ENCODE measurements around the gene CTSZ. TPM values are rescaled to one million over a fixed set of nuclear protein-coding genes. Genes with fewer than 3 reads are reported as not detected.

CTSZ gene
- 100 to 1,000 TPM in 2 of 4 donors, 10 to 100 TPM in 2; 68.7 to 160 (median 109) TPM for total RNA-seq

- H3K4me1 ChIP-seq, result peaks cover 0 to 4% of the 10 kb centered on the region in 2 donors
- intact Hi-C loops (cut with DNase I; ENCODE audit: low total_unique reads), result no loop called here
These were observed at the start of gene CTSZ for GRCh38 chr20:59006864-59007664. Gene CTSZ, minus strand, starts transcription at chr20:59007254. Its CDS starts 126 bp downstream, at chr20:59007128.

DNA sequence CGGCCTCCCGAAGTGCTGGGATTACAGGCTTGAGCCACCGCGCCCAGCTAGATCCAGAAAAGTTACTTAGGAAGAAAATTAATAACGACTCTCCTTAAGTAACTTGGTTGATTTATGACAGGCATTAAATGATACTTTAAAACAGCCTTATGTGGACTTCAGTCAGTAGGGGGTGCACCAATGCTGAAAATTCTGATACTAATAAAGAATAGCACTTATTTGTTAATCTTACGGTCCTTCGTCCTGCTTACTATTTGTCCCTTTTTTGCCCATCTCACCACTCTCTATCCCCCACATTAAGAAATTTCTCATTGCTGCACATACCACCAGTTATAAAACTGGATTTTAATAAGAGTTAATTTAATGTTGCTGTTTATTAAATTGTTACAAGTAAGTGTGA is 48.2 kb upstream of the CTSZ start:
- Histone ChIP-seq H3K4me1 (no peaks in the 10 kb centered on the region), H3K27me3 (no peaks in the 10 kb centered on the region), H3K27ac (no peak overlapping the region), H3K4me3 (no peak overlapping the region), H3K36me3 (no peaks in the 10 kb centered on the region), H3K9me3 (no peaks in the 10 kb centered on the region)
- intact Hi-C loops (cut with DNase I; ENCODE audit: low total_unique reads), result no loop called here
- DNase-seq, result no peak
- no peak for TF ChIP-seq POLR2A (IDR thresholded peaks at IDR 0.05)
- TF ChIP-seq, protein P1, sequence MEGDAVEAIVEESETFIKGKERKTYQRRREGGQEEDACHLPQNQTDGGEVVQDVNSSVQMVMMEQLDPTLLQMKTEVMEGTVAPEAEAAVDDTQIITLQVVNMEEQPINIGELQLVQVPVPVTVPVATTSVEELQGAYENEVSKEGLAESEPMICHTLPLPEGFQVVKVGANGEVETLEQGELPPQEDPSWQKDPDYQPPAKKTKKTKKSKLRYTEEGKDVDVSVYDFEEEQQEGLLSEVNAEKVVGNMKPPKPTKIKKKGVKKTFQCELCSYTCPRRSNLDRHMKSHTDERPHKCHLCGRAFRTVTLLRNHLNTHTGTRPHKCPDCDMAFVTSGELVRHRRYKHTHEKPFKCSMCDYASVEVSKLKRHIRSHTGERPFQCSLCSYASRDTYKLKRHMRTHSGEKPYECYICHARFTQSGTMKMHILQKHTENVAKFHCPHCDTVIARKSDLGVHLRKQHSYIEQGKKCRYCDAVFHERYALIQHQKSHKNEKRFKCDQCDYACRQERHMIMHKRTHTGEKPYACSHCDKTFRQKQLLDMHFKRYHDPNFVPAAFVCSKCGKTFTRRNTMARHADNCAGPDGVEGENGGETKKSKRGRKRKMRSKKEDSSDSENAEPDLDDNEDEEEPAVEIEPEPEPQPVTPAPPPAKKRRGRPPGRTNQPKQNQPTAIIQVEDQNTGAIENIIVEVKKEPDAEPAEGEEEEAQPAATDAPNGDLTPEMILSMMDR (IDR thresholded peaks at IDR 0.05), result peak in 3 of 4 experiments; percentile 16 to 37 (median 16)

More at GRCh38 chr20:59006864-59007664, at the start of gene CTSZ:
- TF ChIP-seq, protein P1 (IDR thresholded peaks at IDR 0.05), result no peak
- peak in 1 of 2 donors; percentile 39 for TF ChIP-seq POLR2A (IDR thresholded peaks at IDR 0.05)
- H3K36me3 ChIP-seq, result no peaks in the 10 kb centered on the region
- no peaks in the 10 kb centered on the region for H3K27me3 ChIP-seq
- no peaks in the 10 kb centered on the region for H3K9me3 ChIP-seq
- peak within 1 kb of the TSS; percentile 54 to 58 for H3K4me3 ChIP-seq
- DNase-seq, result peak; percentile 41 to 54
- peak within 1 kb of the TSS; percentile 80 for H3K27ac ChIP-seq

DNA sequence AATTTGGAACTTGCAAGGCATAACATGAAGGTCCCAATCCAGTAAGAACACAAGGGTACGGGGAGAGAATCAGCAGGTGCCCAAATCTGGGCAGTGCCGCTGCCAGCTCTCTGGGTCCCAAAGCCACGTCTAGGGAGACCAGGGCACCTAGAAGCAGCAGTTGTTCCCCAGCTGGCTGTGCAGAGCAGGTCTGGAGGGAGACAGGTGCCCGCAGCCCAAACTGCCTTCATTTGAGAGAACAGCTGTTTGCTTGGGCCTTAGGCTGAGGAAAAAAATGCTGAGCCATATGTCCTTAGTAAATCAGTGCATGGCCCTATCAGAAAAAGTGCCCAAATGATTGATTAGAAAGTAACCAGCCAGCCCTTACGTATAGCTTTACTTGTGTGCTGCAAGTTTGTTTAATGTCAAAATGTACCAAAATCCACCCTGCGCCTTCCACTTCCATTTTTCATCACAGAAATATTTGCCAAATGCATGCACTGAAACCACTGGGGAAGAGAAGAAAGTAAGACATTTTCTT is 44.7 kb upstream of the CTSZ start:
- no peak for DNase-seq
- Histone ChIP-seq H3K36me3 (no peaks in the 10 kb centered on the region), H3K4me1 (no peaks in the 10 kb centered on the region), H3K27me3 (no peaks in the 10 kb centered on the region), H3K4me3 (no peak overlapping the region), H3K9me3 (no peaks in the 10 kb centered on the region), H3K27ac (no peak overlapping the region)
- no peak for TF ChIP-seq POLR2A (IDR thresholded peaks at IDR 0.05)
- TF ChIP-seq, protein P1 (IDR thresholded peaks at IDR 0.05), result no peak
- intact Hi-C loops (cut with DNase I; ENCODE audit: low total_unique reads), result no loop called here

- no peak overlapping the region for H3K4me3 ChIP-seq
- TF ChIP-seq, protein P1 (IDR thresholded peaks at IDR 0.05), result no peak
- TF ChIP-seq POLR2A (IDR thresholded peaks at IDR 0.05), result no peak
- intact Hi-C loops (cut with DNase I; ENCODE audit: low total_unique reads), result no loop called here
These were observed 43.4 kb upstream of the CTSZ start for GRCh38 chr20:59050437-59050836.

GRCh38 chr20:59048681-59049030 is 41.6 kb upstream of the CTSZ start:
- Histone ChIP-seq H3K27ac (no peak overlapping the region), H3K4me1 (no peaks in the 10 kb centered on the region), H3K9me3 (no peaks in the 10 kb centered on the region), H3K4me3 (no peak overlapping the region), H3K36me3 (no peaks in the 10 kb centered on the region), H3K27me3 (no peaks in the 10 kb centered on the region)
- TF ChIP-seq POLR2A (IDR thresholded peaks at IDR 0.05), result no peak
- TF ChIP-seq, protein P1 (IDR thresholded peaks at IDR 0.05), result no peak
- DNase-seq, result no peak
- intact Hi-C loops (cut with DNase I; ENCODE audit: low total_unique reads), result no loop called here

More at GRCh38 chr20:59050437-59050836, 43.4 kb upstream of the CTSZ start:
- H3K27ac ChIP-seq, result no peak overlapping the region
- no peak for DNase-seq
- H3K4me1 ChIP-seq, result no peaks in the 10 kb centered on the region
- no peaks in the 10 kb centered on the region for H3K9me3 ChIP-seq
- no peaks in the 10 kb centered on the region for H3K27me3 ChIP-seq
- H3K36me3 ChIP-seq, result no peaks in the 10 kb centered on the region

All from uterus (tissue), 4 donors.